ENCODE data around the gene DGCR2. TPM values are rescaled to one million over a fixed set of nuclear protein-coding genes. Genes with fewer than 3 reads are reported as not detected.
A peak's percentile ranks its signal among the peaks of the same experiment; 100 is the strongest.
"Not testable (repeated sequence)": the region's sequence is repeated elsewhere in the genome, so short reads cannot be mapped to it uniquely, and the experiment has no call there.

Gene DGCR2
- total RNA-seq, 1 donor = 43.4 TPM

GRCh38 chr22:19035474-19036228 lies 86.6 kb downstream of the DGCR2 start:
- peaks cover 4% of the 10 kb centered on the region for H3K36me3 ChIP-seq (ENCODE audit: insufficient read depth, low read length)
- no peak overlapping the region for H3K4me2 ChIP-seq (ENCODE audit: insufficient read depth, low read length)
- H4K20me1 ChIP-seq (ENCODE audit: insufficient read depth, low read length) = peaks cover 6% of the 10 kb centered on the region
- H3K27me3 ChIP-seq (ENCODE audit: insufficient read depth, low read length) = peaks cover 2% of the 10 kb centered on the region
- peak; percentile 72 for DNase-seq (ENCODE audit: insufficient read length, low spot score, missing footprints)
- peak; percentile 9 for TF ChIP-seq CTCF (IDR thresholded peaks at IDR 0.05; ENCODE audit: extremely low read depth, low read depth, low read length)
- H3K9me3 ChIP-seq (ENCODE audit: low read depth, low read length) = no peaks in the 10 kb centered on the region
- no peaks in the 10 kb centered on the region for H3K4me1 ChIP-seq (ENCODE audit: insufficient read depth, low read length)
- no peaks in the 10 kb centered on the region for H3K79me2 ChIP-seq (ENCODE audit: insufficient read depth, low read length)
- no peak overlapping the region for H3K4me3 ChIP-seq (ENCODE audit: insufficient read depth, low read length)
- H3K27ac ChIP-seq (ENCODE audit: low read depth, low read length) = no peak overlapping the region
- no peak overlapping the region for H2AFZ ChIP-seq (ENCODE audit: low read length)

GRCh38 chr22:19035126-19035473 lies 87.1 kb downstream of the DGCR2 start:
- H2AFZ ChIP-seq (ENCODE audit: low read length); H3K4me1 ChIP-seq (ENCODE audit: insufficient read depth, low read length); H4K20me1 ChIP-seq (ENCODE audit: insufficient read depth, low read length); H3K79me2 ChIP-seq (ENCODE audit: insufficient read depth, low read length); H3K27ac ChIP-seq (ENCODE audit: low read depth, low read length); H3K9me3 ChIP-seq (ENCODE audit: low read depth, low read length); H3K4me2 ChIP-seq (ENCODE audit: insufficient read depth, low read length); H3K4me3 ChIP-seq (ENCODE audit: insufficient read depth, low read length); DNase-seq (ENCODE audit: insufficient read length, low spot score, missing footprints); H3K27me3 ChIP-seq (ENCODE audit: insufficient read depth, low read length); H3K36me3 ChIP-seq (ENCODE audit: insufficient read depth, low read length): not testable (repeated sequence)

GRCh38 chr22:19034724-19035120 lies 87.5 kb downstream of the DGCR2 start:
- H3K4me1 ChIP-seq (ENCODE audit: insufficient read depth, low read length); H4K20me1 ChIP-seq (ENCODE audit: insufficient read depth, low read length); H3K36me3 ChIP-seq (ENCODE audit: insufficient read depth, low read length); H3K27me3 ChIP-seq (ENCODE audit: insufficient read depth, low read length); DNase-seq (ENCODE audit: insufficient read length, low spot score, missing footprints); H3K9me3 ChIP-seq (ENCODE audit: low read depth, low read length); H3K4me3 ChIP-seq (ENCODE audit: insufficient read depth, low read length); H3K4me2 ChIP-seq (ENCODE audit: insufficient read depth, low read length); H3K79me2 ChIP-seq (ENCODE audit: insufficient read depth, low read length); H3K27ac ChIP-seq (ENCODE audit: low read depth, low read length); H2AFZ ChIP-seq (ENCODE audit: low read length): not testable (repeated sequence)

- H3K4me1 ChIP-seq (ENCODE audit: insufficient read depth, low read length); H3K4me3 ChIP-seq (ENCODE audit: insufficient read depth, low read length); DNase-seq (ENCODE audit: insufficient read length, low spot score, missing footprints); H3K79me2 ChIP-seq (ENCODE audit: insufficient read depth, low read length); H3K36me3 ChIP-seq (ENCODE audit: insufficient read depth, low read length); H3K9me3 ChIP-seq (ENCODE audit: low read depth, low read length); H4K20me1 ChIP-seq (ENCODE audit: insufficient read depth, low read length); H2AFZ ChIP-seq (ENCODE audit: low read length); H3K4me2 ChIP-seq (ENCODE audit: insufficient read depth, low read length); H3K27me3 ChIP-seq (ENCODE audit: insufficient read depth, low read length); H3K27ac ChIP-seq (ENCODE audit: low read depth, low read length): not testable (repeated sequence)
Measured at GRCh38 chr22:19034031-19034723, 88.0 kb downstream of the DGCR2 start.

GRCh38 chr22:19033568-19033905 lies 88.7 kb downstream of the DGCR2 start:
- not testable (repeated sequence) for H3K4me1 ChIP-seq (ENCODE audit: insufficient read depth, low read length); H3K27ac ChIP-seq (ENCODE audit: low read depth, low read length); H3K9me3 ChIP-seq (ENCODE audit: low read depth, low read length); H3K4me2 ChIP-seq (ENCODE audit: insufficient read depth, low read length); H4K20me1 ChIP-seq (ENCODE audit: insufficient read depth, low read length); H3K79me2 ChIP-seq (ENCODE audit: insufficient read depth, low read length); H2AFZ ChIP-seq (ENCODE audit: low read length); DNase-seq (ENCODE audit: insufficient read length, low spot score, missing footprints); H3K4me3 ChIP-seq (ENCODE audit: insufficient read depth, low read length); H3K36me3 ChIP-seq (ENCODE audit: insufficient read depth, low read length)
- H3K27me3 ChIP-seq (ENCODE audit: insufficient read depth, low read length) = peaks cover 15% of the 10 kb centered on the region

- H3K4me2 ChIP-seq (ENCODE audit: insufficient read depth, low read length); H3K27ac ChIP-seq (ENCODE audit: low read depth, low read length); H3K4me3 ChIP-seq (ENCODE audit: insufficient read depth, low read length); DNase-seq (ENCODE audit: insufficient read length, low spot score, missing footprints); H4K20me1 ChIP-seq (ENCODE audit: insufficient read depth, low read length); H3K36me3 ChIP-seq (ENCODE audit: insufficient read depth, low read length); H2AFZ ChIP-seq (ENCODE audit: low read length); H3K4me1 ChIP-seq (ENCODE audit: insufficient read depth, low read length); H3K9me3 ChIP-seq (ENCODE audit: low read depth, low read length); H3K79me2 ChIP-seq (ENCODE audit: insufficient read depth, low read length): not testable (repeated sequence)
- H3K27me3 ChIP-seq (ENCODE audit: insufficient read depth, low read length) = peaks cover 15% of the 10 kb centered on the region
Measured at GRCh38 chr22:19032898-19033567, 89.2 kb downstream of the DGCR2 start.

GRCh38 chr22:19032156-19032785 lies 89.9 kb downstream of the DGCR2 start:
- H4K20me1 ChIP-seq (ENCODE audit: insufficient read depth, low read length); H3K4me1 ChIP-seq (ENCODE audit: insufficient read depth, low read length); H3K4me2 ChIP-seq (ENCODE audit: insufficient read depth, low read length); H3K36me3 ChIP-seq (ENCODE audit: insufficient read depth, low read length); H3K9me3 ChIP-seq (ENCODE audit: low read depth, low read length); H3K79me2 ChIP-seq (ENCODE audit: insufficient read depth, low read length); DNase-seq (ENCODE audit: insufficient read length, low spot score, missing footprints); H3K27ac ChIP-seq (ENCODE audit: low read depth, low read length); H3K4me3 ChIP-seq (ENCODE audit: insufficient read depth, low read length); H2AFZ ChIP-seq (ENCODE audit: low read length): not testable (repeated sequence)
- peaks cover 15% of the 10 kb centered on the region for H3K27me3 ChIP-seq (ENCODE audit: insufficient read depth, low read length)

GRCh38 chr22:19030889-19031252 lies 91.3 kb downstream of the DGCR2 start:
- not testable (repeated sequence) for DNase-seq (ENCODE audit: insufficient read length, low spot score, missing footprints); H3K4me2 ChIP-seq (ENCODE audit: insufficient read depth, low read length); H3K4me1 ChIP-seq (ENCODE audit: insufficient read depth, low read length); H3K4me3 ChIP-seq (ENCODE audit: insufficient read depth, low read length); H4K20me1 ChIP-seq (ENCODE audit: insufficient read depth, low read length); H3K9me3 ChIP-seq (ENCODE audit: low read depth, low read length); H3K27ac ChIP-seq (ENCODE audit: low read depth, low read length); H3K36me3 ChIP-seq (ENCODE audit: insufficient read depth, low read length); H3K79me2 ChIP-seq (ENCODE audit: insufficient read depth, low read length); H2AFZ ChIP-seq (ENCODE audit: low read length)
- peaks cover 15% of the 10 kb centered on the region for H3K27me3 ChIP-seq (ENCODE audit: insufficient read depth, low read length)
